CD4-positive, alpha-beta T cell (primary cell): ENCODE measurements around the gene RAD18. TPM values are rescaled to one million over a fixed set of nuclear protein-coding genes. Genes with fewer than 3 reads are reported as not detected.

Source experiments
- ATAC-seq: fragments of 200-7000 bp; cut with Tn5 transposase; one replicate; pipeline ENCODE4 v1.10.0; 2022; ENCODE audit warnings: mild to moderate bottlenecking; ENCODE audit not compliant: poor library complexity
- CTCF ChIA-PET: fragments of 350-600 bp; sonication (Branson Sonifier 250); formaldehyde crosslinking; loops from one replicate; lab custom pipeline; 2021; ENCODE audit warnings: antibody characterized with exemption, inconsistent platforms; lab: Charles Lee
- POLR2A ChIA-PET: fragments of 350-600 bp; sonication (Branson Sonifier 250); formaldehyde crosslinking; loops from one replicate; lab custom pipeline; 2021; ENCODE audit warnings: antibody characterized with exemption, inconsistent platforms; lab: Charles Lee
- DNase-seq, 14 experiments: peaks; one replicate each; pipeline ENCODE4 v3.0.0-alpha.2; 2013 to 2020; ENCODE audit warnings: mixed read lengths in 2 of 14
- H3K27ac ChIP-seq, 2 donors: one replicate each; pipeline versions ENCODE4 v1.5.1 to v1.7.0; 2013; ENCODE audit warnings: low read length in 2 of 2, low read depth in 1 of 2, mild to moderate bottlenecking in 1 of 2
- H3K27me3 ChIP-seq, 2 experiments: 1 replicate in 1 of 2; 2 replicates in 1 of 2; pipeline versions ENCODE4 v1.6.1 to v1.7.0; 2013; ENCODE audit warnings: low read length in 2 of 2, control low read depth in 1 of 2, mild to moderate bottlenecking in 1 of 2, moderate library complexity in 1 of 2; ENCODE audit not compliant: insufficient read depth in 2 of 2, control insufficient read depth in 1 of 2
- H3K36me3 ChIP-seq: one replicate; pipeline ENCODE4 v1.6.1; 2013; ENCODE audit warnings: low read length, control low read depth; ENCODE audit not compliant: insufficient read depth
- H3K4me1 ChIP-seq: one replicate; pipeline ENCODE4 v1.6.1; 2013; ENCODE audit warnings: low read length, control low read depth; ENCODE audit not compliant: insufficient read depth
- H3K4me3 ChIP-seq: one replicate; pipeline ENCODE4 v1.5.1; 2013; ENCODE audit warnings: mild to moderate bottlenecking, low read length, moderate library complexity
- H3K9me3 ChIP-seq, 2 experiments: 1 replicate in 1 of 2; 2 replicates in 1 of 2; pipeline versions ENCODE4 v1.6.1 to v1.7.0; 2013; ENCODE audit warnings: low read length in 2 of 2, mild to moderate bottlenecking in 2 of 2, control low read depth in 1 of 2, moderate library complexity in 1 of 2; ENCODE audit not compliant: control insufficient read depth in 1 of 2, insufficient read depth in 1 of 2
- H3K27ac Mint-ChIP-seq: one replicate; pipeline ENCODE4 v1.8.0; 2020; ENCODE audit warnings: mixed read lengths
- H3K27me3 Mint-ChIP-seq: one replicate; pipeline ENCODE4 v1.8.0; 2021; ENCODE audit warnings: mixed read lengths
- H3K36me3 Mint-ChIP-seq: one replicate; pipeline ENCODE4 v1.8.0; 2021; ENCODE audit warnings: low read depth, mixed read lengths
- H3K4me1 Mint-ChIP-seq: one replicate; pipeline ENCODE4 v1.8.0; 2021; ENCODE audit warnings: low read depth, mixed read lengths
- H3K4me3 Mint-ChIP-seq: one replicate; pipeline ENCODE4 v1.8.0; 2020; ENCODE audit warnings: mild to moderate bottlenecking, mixed read lengths
- H3K9me3 Mint-ChIP-seq: one replicate; pipeline ENCODE4 v1.8.0; 2020; ENCODE audit warnings: mixed read lengths
- CTCF ChIP-seq: fragments of 200-600 bp; IDR thresholded peaks from one replicate; pipeline ENCODE4 v1.8.0; 2022; ENCODE audit warnings: antibody characterized with exemption, mild to moderate bottlenecking
- intact Hi-C, 2 experiments: fragments of 100-400 bp; cut with DNase I in 1 of 2; cut with micrococcal nuclease in 1 of 2; formaldehyde crosslinking; loops; one replicate each; pipeline versions ENCODE4 v1.15.1 to v1.9.0; 2023 to 2025; cut with DNase I, micrococcal nuclease
- total RNA-seq, 174 experiments: library from RNA in 2 of 174; stranded (reverse) in 2 of 174; gene quantifications; one replicate each; pipeline ENCODE4 v1.2.3 and lab custom pipeline; 2021 to 2026

RAD18 gene
- total RNA-seq, 2 experiments from 2014 or later, result 9.6 to 10.0 TPM

DNA sequence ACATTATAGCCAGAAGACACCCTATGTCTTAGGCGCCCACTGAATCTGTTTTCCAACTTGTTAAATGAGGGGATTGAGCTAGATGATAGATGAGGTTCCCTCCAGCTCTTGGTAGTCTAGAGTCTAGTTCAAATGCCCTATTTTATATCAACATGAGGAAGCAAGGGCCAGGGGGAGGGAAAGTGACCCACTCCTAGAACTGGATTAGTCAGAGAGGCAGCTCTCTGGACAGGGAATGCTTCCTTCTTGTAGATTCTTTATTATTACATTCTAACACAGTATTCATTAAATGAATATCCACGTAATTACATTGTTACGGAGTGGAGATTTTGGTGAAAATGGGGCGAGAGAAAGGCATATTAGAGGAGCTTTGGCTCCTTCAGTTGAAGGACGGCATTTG, 89.5 kb downstream of the RAD18 start:
- H3K4me1 ChIP-seq, result no peaks in the 10 kb centered on the region
- TF ChIP-seq CTCF, result no peak
- DNase-seq (no peak), ATAC-seq (no peak)
- H3K4me3 ChIP-seq, result no peak overlapping the region
- H3K4me1 Mint-ChIP-seq, result no peaks in the 10 kb centered on the region
- H3K9me3 Mint-ChIP-seq, result no peaks in the 10 kb centered on the region
- intact Hi-C loops, result no loop called here
- H3K9me3 ChIP-seq, result no peaks in the 10 kb centered on the region
- no peaks in the 10 kb centered on the region for H3K36me3 ChIP-seq
- no peaks in the 10 kb centered on the region for H3K27me3 Mint-ChIP-seq
- CTCF ChIA-PET, result no interaction called here
- H3K27ac Mint-ChIP-seq, result no peak overlapping the region
- no peak overlapping the region for H3K4me3 Mint-ChIP-seq
- no peak overlapping the region for H3K27ac ChIP-seq
- H3K27me3 ChIP-seq, result no peaks in the 10 kb centered on the region
- POLR2A ChIA-PET, result no interaction called here
- peaks cover 12% of the 10 kb centered on the region for H3K36me3 Mint-ChIP-seq

DNA sequence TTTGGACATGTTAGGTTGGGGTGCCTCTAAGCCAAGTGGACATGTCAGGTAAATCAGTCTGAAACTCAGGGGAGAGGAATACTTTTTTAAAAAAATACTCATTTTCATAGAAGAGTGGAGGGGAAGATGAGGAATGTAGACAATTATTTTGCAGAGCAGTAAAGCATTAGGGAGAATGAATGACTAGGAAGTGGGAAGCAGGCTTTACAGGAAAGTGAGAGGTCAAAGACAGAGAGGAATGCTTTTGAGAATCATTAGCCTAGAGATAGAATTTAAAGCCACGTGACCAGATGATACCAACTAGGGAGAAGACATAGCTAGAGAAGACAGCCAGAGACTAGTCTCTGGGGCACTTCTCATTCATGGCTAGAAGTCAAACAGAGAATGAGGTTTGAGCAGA, 91.0 kb downstream of the RAD18 start:
- Mint-ChIP-seq H3K36me3 (peaks cover 2% of the 10 kb centered on the region), H3K4me1 (no peaks in the 10 kb centered on the region), H3K4me3 (no peak overlapping the region), H3K27me3 (no peaks in the 10 kb centered on the region), H3K27ac (no peak overlapping the region), H3K9me3 (no peaks in the 10 kb centered on the region)
- ATAC-seq, result no peak
- no peak overlapping the region for H3K4me3 ChIP-seq
- H3K9me3 ChIP-seq, result no peaks in the 10 kb centered on the region
- TF ChIP-seq CTCF, result no peak
- intact Hi-C loops, result no loop called here
- H3K27ac ChIP-seq, result no peak overlapping the region
- ChIA-PET POLR2A (no interaction called here), CTCF (no interaction called here)
- H3K36me3 ChIP-seq, result no peaks in the 10 kb centered on the region
- no peaks in the 10 kb centered on the region for H3K27me3 ChIP-seq
- no peak for DNase-seq
- no peaks in the 10 kb centered on the region for H3K4me1 ChIP-seq

DNA sequence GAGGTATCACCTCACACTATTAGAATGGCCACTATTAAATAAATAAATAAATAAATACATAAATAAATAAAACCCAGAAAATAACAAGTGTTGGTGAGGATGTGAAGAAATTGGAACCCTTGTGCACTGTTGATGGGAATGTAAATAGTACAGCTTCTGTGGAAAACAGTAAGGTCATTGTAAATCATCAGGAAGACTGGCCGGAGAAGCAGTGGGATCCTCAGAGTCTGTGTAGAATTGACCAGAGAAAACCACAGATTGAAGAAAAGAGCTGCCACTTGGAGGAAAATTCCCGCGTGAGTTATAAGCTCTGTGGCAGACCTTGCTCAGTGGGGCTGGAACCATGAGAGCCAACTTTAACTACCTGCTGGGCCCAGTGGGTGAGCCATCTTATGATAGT, 92.0 kb downstream of the RAD18 start:
- no peaks in the 10 kb centered on the region for H3K27me3 ChIP-seq
- no peak overlapping the region for H3K27ac ChIP-seq
- no peak for ATAC-seq
- no peak for TF ChIP-seq CTCF
- no peaks in the 10 kb centered on the region for H3K9me3 ChIP-seq
- H3K4me1 ChIP-seq, result no peaks in the 10 kb centered on the region
- no peaks in the 10 kb centered on the region for H3K27me3 Mint-ChIP-seq
- no peaks in the 10 kb centered on the region for H3K9me3 Mint-ChIP-seq
- POLR2A ChIA-PET, result no interaction called here
- intact Hi-C loops, result no loop called here
- H3K36me3 Mint-ChIP-seq, result no peaks in the 10 kb centered on the region
- DNase-seq, result no peak
- no peak overlapping the region for H3K27ac Mint-ChIP-seq
- H3K4me3 ChIP-seq, result no peak overlapping the region
- CTCF ChIA-PET, result no interaction called here
- no peaks in the 10 kb centered on the region for H3K4me1 Mint-ChIP-seq
- no peaks in the 10 kb centered on the region for H3K36me3 ChIP-seq
- H3K4me3 Mint-ChIP-seq, result no peak overlapping the region
